HG03064 (cell line): ENCODE measurements around the gene MVK.

Experiments
- ATAC-seq: cut with Tn5 transposase; IDR thresholded peaks from one replicate; pipeline ENCODE4 v1.9.1; 2021; ENCODE audit warnings: low read depth; ENCODE audit not compliant: unreplicated experiment

MVK gene

GRCh38 chr12:109544955-109545531, 28.6 kb upstream of the MVK start:
- no peak for ATAC-seq

GRCh38 chr12:109545826-109546225, 27.8 kb upstream of the MVK start:
- ATAC-seq: no peak

DNA sequence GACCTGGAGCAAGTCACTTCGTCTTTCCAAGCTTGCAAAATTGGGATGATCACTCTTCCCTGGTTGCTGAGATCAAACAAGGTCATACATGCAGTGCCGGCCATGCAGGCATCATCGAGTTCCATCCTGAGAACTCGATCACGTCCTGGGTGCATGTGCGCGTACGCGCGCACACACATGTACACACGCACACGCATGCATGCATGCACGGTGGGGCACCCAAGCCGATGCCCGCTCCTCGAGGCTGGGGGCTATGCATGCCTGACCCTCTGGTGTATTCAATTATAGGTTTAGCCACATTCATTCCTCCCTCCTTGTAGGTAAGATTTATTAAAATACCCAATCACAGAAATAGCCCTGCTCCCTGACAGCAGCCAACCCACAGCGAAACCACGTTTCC, 26.3 kb upstream of the MVK start:
- no peak for ATAC-seq

DNA sequence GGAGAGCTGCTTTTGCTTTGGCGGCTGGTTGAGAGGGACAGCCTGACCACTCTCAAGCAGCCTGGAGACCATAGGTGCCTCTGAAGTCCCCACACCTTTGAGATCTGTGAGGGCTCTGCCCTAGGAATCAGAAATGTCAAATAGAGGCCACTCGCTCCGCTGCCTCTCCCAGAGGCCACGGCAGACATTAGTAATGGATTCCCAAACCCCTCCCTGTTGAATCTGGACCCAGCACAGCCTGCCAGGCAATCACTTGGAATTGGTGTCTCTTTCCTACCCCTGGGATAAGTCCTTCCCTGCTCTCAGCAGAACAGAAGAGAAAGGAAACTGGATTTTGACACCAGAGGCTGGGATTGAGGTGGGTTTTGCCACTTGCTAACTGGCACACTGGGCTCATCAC, 25.3 kb upstream of the MVK start:
- no peak for ATAC-seq

GRCh38 chr12:109549613-109550270, 23.9 kb upstream of the MVK start:
- no peak for ATAC-seq

DNA sequence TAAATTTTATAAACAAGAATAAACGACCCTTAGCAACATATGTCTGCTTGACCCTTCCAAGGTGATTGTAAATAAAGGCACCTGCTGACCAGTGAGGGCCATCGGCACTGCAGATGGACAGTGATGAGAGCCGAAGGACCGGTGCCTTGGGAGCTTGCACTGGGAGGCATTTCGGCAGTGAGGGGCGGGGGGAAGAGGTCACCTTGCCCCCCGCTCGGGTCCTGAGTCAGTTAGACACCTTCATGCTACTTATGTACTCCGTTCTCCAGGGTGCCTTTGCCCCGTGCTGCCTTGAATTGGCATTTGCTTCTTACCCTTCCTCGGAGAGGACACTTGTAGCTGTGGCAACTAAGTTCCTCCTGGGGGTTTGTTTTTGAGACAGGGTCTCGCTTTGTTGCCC, 23.3 kb upstream of the MVK start:
- no peak for ATAC-seq

DNA sequence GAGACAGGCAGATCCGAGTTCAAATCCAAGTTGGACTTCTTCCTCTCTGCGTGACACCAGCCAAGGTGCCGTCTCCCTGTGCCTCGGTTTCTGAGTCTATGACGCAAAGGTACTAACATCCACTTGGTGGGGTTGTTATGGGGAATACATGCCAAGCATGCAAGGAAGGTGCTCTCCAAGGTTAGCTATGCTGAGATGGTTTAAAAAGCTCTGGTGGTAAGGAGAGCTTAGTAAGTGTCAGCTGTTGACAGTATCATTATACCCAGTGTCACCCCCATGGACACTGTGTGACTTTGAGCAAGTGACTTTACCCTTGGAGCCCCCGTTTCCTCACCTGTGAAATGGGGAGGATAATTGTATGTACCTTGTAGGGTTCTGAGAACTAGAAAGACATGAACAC, 22.5 kb upstream of the MVK start:
- no peak for ATAC-seq

DNA sequence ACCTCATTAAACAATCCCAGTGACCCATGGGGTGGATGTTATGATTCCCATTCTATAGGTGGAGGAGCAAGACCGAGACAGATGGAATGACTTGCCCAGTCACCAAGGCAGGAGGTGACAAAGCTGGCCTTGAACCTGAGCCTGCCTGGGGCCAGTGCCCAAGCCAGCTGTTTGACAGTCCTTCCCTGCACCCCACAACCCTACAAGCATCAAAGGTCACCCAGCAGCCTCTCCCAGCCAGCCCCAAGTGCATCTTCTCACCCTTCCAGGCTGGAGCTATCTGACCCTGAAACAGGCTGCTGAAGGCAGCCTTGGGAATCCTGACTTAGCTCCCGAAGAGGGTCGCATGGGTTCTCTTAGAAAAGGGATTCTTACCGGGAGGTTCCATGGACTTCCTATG, 20.6 kb upstream of the MVK start:
- ATAC-seq: no peak

- ATAC-seq: no peak
These were observed 20.1 kb upstream of the MVK start for GRCh38 chr12:109553483-109553882.

- no peak for ATAC-seq
These were observed 19.6 kb upstream of the MVK start for GRCh38 chr12:109553906-109554500.

DNA sequence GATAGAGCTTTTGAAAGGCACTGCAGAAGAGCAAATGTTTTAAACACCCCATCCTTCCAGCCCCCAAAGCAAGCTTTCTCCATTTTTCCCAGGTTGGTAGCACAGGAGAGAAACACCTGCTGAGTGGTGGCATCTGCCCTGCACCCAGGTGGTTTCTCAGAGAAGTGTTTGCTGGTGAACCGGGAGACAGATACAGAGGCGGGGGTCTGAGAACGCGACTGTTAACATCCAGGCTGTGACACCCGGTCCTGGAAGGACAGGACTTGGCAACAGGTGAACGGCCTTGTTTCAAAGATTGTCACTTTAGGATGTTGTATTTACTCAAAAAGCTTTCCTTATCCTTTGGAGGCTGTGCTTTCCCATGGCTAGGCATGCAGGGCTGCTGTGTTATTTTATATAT, 18.8 kb upstream of the MVK start:
- no peak for ATAC-seq

GRCh38 chr12:109555431-109556315, 17.9 kb upstream of the MVK start:
- ATAC-seq: no peak

GRCh38 chr12:109557200-109557599, 16.4 kb upstream of the MVK start:
- ATAC-seq: no peak

GRCh38 chr12:109557805-109558204, 15.8 kb upstream of the MVK start:
- no peak for ATAC-seq

GRCh38 chr12:109558374-109559199, 15.0 kb upstream of the MVK start:
- no peak for ATAC-seq

DNA sequence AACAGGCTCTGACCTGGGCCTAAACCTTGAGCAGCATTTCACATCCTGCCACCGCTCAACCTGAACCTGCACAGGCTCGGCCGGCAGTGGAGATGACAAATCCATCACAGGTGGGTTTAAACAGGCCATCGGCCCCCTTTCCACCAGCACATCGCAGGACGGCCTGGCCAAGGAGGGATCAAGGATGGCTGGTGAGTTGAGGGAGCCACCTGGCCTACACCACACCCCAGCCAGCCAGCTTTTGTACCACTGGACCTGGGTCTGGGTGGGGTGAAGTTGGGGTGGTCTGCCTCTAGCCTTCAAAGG, 14.4 kb upstream of the MVK start:
- ATAC-seq: no peak

DNA sequence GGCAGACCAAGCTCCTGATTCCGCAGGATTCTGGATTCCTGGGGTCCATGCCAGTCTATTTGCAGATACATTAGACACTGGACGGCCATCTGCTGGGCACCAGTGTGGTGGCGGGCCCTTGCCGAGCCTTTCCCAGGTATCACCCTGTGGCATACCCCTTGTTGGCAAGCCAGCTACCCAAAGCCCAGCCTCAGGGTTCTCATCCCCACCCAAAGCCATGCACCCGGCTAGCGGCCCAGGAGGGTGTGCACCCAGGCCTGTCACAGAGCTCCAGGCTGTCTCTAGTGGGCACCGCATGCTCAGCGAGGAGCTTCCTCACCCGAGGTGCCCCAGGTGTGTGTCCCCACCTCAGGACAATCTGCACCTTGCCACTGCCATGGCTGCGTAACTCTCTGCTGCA, 14.0 kb upstream of the MVK start:
- ATAC-seq: no peak

DNA sequence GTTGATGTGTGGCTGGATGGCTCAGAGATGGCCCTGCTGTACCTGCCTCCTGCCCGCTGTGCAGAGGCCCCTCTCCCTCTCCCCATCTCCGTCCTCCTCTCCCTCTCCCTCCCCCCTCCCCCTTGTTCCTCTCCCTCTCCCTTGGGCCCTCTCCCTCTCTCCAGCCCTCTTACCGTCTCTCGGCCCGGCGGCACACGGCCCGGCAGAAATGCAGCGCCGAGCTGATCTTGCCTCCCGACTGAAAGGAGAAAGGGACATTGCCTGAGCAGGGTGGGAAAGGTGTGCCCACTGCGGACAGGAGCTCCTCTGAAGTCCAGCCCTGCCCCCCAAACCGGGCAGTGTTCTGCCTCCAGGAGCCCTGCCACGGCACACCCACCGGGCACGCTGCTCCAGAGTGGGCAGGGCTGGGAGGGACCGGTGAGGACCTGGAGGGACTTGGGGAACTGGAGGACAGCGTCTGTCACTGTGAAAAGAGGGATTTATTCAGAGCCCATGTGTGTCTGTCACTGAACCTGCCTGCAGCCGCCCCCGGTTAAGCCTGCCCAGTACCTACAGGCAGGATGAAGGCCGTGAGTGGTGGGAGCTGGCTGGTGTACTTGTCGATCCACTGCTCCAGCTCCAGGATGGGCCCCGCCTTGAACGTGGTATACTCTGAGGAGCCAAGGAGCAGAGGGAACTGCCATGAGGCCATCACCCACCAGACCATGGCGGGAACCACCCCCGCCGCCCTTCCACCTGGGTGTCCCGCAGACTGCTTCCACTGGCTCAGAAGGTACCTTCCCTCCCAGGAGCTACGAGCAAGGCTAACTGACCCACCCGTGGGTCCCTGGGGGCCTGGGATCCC, 12.5 kb upstream of the MVK start:
- no peak for ATAC-seq

DNA sequence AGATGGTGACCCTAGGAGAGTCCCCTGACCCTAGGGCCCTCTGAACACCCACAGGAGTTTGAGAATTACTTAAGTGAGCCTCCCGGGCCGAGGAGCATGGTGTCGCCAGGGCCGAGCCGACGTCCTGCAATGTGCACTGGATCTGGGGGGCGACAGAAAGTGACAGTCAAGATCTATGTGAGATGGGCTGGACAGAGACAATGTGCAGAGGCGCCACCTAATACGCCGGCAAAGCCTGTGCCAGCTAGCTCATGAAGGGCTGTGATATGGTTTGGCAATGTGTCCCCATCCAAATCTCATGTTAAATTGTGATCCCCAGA, 11.9 kb upstream of the MVK start:
- no peak for ATAC-seq

- ATAC-seq: no peak
These were observed 10.7 kb upstream of the MVK start for GRCh38 chr12:109562871-109563270.
